Measurements from ENCODE around the gene KIAA0513. TPM values are rescaled to one million over a fixed set of nuclear protein-coding genes. Genes with fewer than 3 reads are reported as not detected.

The KIAA0513 gene
- total and polyA plus RNA-seq, 2 of the 13 experiments (the other 11 are each of a cell fraction or from before 2014, with no cell fraction given) = 1.8 TPM

- no peaks in the 10 kb centered on the region for H3K9me3 ChIP-seq (ENCODE audit: low read length)
- no peak for FAIRE-seq
Measured at GRCh38 chr16:85034591-85035433, 7.2 kb downstream of the KIAA0513 start.

More at GRCh38 chr16:85034591-85035433, 7.2 kb downstream of the KIAA0513 start:
- Histone ChIP-seq H4K20me1 (ENCODE audit: insufficient read depth, low read length) (no peaks in the 10 kb centered on the region), H3K4me3 (replicated peaks in 1 of 3; ENCODE audit: insufficient read depth in 1 of 3, low read depth in 2 of 3, low read length in 3 of 3) (no peak overlapping the region), H3K79me2 (ENCODE audit: insufficient read depth, low read length) (no peaks in the 10 kb centered on the region), H3K27me3 (ENCODE audit: control insufficient read depth in 1 of 2, insufficient read depth in 2 of 2, low read length in 2 of 2) (peaks cover 0 to 15% of the 10 kb centered on the region in 2 experiments; a peak in 4 of 5 replicates), H3K36me3 (replicated peaks in 1 of 2; ENCODE audit: control insufficient read depth in 1 of 2, insufficient read depth in 2 of 2, low read length in 2 of 2) (no peaks in the 10 kb centered on the region), H2AFZ (ENCODE audit: low read length) (peak overlapping the region; percentile 67), H3K27ac (ENCODE audit: extremely low read length, insufficient read depth, low read length) (no peak overlapping the region), H3K4me2 (ENCODE audit: low read depth, low read length) (peak overlapping the region; percentile 34; the same call in 1 of the 2 replicates), H3K4me1 (ENCODE audit: insufficient read depth, low read length) (peaks cover 7% of the 10 kb centered on the region; the same call in 1 of the 2 replicates), H3K9ac (ENCODE audit: insufficient read depth, low read depth, low read length) (peak overlapping the region; percentile 1; the same call in 1 of the 2 replicates)
- BruUV-seq (replicated peaks) = no TSS peak
- DNase-seq (ENCODE audit: low spot score) = no peak
- CTCF ChIA-PET (ENCODE audit: low intra/inter-chr PET ratio, low total read pairs) = no interaction called here
- peak; percentile 72 for ATAC-seq
- intact Hi-C loops (cut with micrococcal nuclease; ENCODE audit: unreplicated experiment) = no loop called here
- in situ Hi-C loops (cut with HindIII; ENCODE audit: extremely low pct_ligation_motif_present, low pct_unique_long_range_greater_than_20kb) = no loop called here
- TF ChIP-seq ZNF292 (CRISPR knock-in tag; IDR thresholded peaks at IDR 0.05; ENCODE audit: borderline replicate concordance, low read depth) = no peak
- no peak for TF ChIP-seq BRF2 (CRISPR knock-in tag; IDR thresholded peaks at IDR 0.05)
- no peak for TF ChIP-seq ETV5 (CRISPR knock-in tag; IDR thresholded peaks at IDR 0.05; ENCODE audit: borderline replicate concordance)
- TF ChIP-seq MTF2 (CRISPR knock-in tag; IDR thresholded peaks at IDR 0.05; ENCODE audit: borderline replicate concordance) = no peak
- TF ChIP-seq MTERF4 (CRISPR knock-in tag; IDR thresholded peaks at IDR 0.05) = peak; percentile 78; the same call in 1 of the 2 replicates
- TF ChIP-seq ZMYM4 (CRISPR knock-in tag; IDR thresholded peaks at IDR 0.05) = no peak
- TF ChIP-seq BORCS8-MEF2B (CRISPR knock-in tag; IDR thresholded peaks at IDR 0.05) = 0 out of 2 replicates have a peak, but pooled peaks have one; percentile 55
- TF ChIP-seq ZNF629 (CRISPR knock-in tag; conservative IDR thresholded peaks at IDR 0.05) = peak; percentile 89
- TF ChIP-seq FOXK2 (IDR thresholded peaks at IDR 0.05) = no peak
- no peak for TF ChIP-seq ETV6 (CRISPR knock-in tag; conservative IDR thresholded peaks at IDR 0.05)
- 0 out of 2 replicates have a peak, but pooled peaks have one; percentile 12 for TF ChIP-seq ZFX (CRISPR knock-in tag; IDR thresholded peaks at IDR 0.05; ENCODE audit: low read depth)
- 0 out of 2 replicates have a peak, but pooled peaks have one; percentile 48 for TF ChIP-seq ZMYM3 (CRISPR knock-in tag; IDR thresholded peaks at IDR 0.05)
- TF ChIP-seq ZNF274 (CRISPR knock-in tag; IDR thresholded peaks at IDR 0.05) = no peak
- TF ChIP-seq NR2F2 (IDR thresholded peaks at IDR 0.05; ENCODE audit: borderline replicate concordance, low read depth) = no peak
- no peak for TF ChIP-seq SALL1 (CRISPR knock-in tag; IDR thresholded peaks at IDR 0.05)
- peak; percentile 43; the same call in 1 of the 2 replicates for TF ChIP-seq ZNF225 (CRISPR knock-in tag; IDR thresholded peaks at IDR 0.05)
- 56% methylated on average over 18 of the region's 18 CpGs for WGBS (ENCODE audit: low lambda C conversion rate)
- POLR2A ChIA-PET = no interaction called here

Measured in HepG2 (cell line).